ENCODE results near the gene CSF2RB.

DNA sequence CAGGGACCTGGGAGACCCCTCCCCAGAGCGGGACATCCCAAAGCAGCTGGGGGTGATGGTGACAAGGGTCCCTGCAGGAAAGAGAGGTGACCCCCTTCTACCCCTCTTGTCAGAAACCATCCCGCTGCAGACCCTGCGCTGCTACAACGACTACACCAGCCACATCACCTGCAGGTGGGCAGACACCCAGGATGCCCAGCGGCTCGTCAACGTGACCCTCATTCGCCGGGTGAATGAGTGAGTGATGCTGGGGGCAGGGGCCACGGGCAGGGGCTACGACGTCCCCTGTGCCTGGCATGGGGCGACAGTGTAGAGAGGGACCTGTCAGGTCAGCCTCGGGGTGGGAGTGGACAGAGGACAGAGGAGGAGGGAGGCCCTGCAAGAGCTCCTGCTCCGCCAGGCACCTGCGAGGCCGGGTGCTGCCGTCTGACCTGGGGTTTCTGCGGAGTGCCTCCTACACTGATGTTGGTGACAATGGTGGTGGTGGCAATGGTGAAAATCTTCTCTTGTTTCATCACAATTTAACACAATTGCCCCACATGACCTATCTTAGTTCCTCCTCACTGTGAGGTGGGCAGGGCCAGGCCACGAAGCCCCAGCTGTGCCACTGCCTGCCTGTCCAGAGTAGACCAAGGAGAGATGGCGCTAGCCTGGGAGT lies 9.8 kb downstream of the CSF2RB start:
- TF ChIP-seq, protein P1, sequence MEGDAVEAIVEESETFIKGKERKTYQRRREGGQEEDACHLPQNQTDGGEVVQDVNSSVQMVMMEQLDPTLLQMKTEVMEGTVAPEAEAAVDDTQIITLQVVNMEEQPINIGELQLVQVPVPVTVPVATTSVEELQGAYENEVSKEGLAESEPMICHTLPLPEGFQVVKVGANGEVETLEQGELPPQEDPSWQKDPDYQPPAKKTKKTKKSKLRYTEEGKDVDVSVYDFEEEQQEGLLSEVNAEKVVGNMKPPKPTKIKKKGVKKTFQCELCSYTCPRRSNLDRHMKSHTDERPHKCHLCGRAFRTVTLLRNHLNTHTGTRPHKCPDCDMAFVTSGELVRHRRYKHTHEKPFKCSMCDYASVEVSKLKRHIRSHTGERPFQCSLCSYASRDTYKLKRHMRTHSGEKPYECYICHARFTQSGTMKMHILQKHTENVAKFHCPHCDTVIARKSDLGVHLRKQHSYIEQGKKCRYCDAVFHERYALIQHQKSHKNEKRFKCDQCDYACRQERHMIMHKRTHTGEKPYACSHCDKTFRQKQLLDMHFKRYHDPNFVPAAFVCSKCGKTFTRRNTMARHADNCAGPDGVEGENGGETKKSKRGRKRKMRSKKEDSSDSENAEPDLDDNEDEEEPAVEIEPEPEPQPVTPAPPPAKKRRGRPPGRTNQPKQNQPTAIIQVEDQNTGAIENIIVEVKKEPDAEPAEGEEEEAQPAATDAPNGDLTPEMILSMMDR (conservative IDR thresholded peaks at IDR 0.05), result no peak
- no peak for TF ChIP-seq ZFX (IDR thresholded peaks at IDR 0.05)
